ENCODE measurements around the gene TOX3.

- TF ChIP-seq CTCF (IDR thresholded peaks at IDR 0.05; ENCODE audit: control extremely low read depth in 1 of 3, insufficient read depth in 1 of 3, low read depth in 1 of 3, low read length in 3 of 3) (no peak), POLR2A (IDR thresholded peaks at IDR 0.05; ENCODE audit: control extremely low read depth in 1 of 2, low read depth in 2 of 2, low read length in 2 of 2) (no peak), ATF3 (IDR thresholded peaks at IDR 0.05; ENCODE audit: insufficient read depth, low read depth, low read length) (no peak), E2F6 (IDR thresholded peaks at IDR 0.05) (no peak), ZNF274 (IDR thresholded peaks at IDR 0.05; ENCODE audit: borderline replicate concordance, extremely low read depth, low read length) (no peak), EP300 (IDR thresholded peaks at IDR 0.05; ENCODE audit: borderline replicate concordance in 1 of 2, low read depth in 2 of 2, low read length in 2 of 2) (no peak), HDAC6 (IDR thresholded peaks at IDR 0.05; ENCODE audit: low read depth, low read length) (no peak), EZH2 (IDR thresholded peaks at IDR 0.05; ENCODE audit: low read depth, low read length, severe bottlenecking) (no peak), MAX (IDR thresholded peaks at IDR 0.05) (no peak)
These were observed 45.1 kb upstream of the TOX3 start for GRCh38 chr16:52591934-52592592.

Measured in H1 (cell line).